ENCODE results near the gene RILPL1. TPM values are rescaled to one million over a fixed set of nuclear protein-coding genes. Genes with fewer than 3 reads are reported as not detected.
"Not testable (repeated sequence)": the region's sequence is repeated elsewhere in the genome, so short reads cannot be mapped to it uniquely, and the experiment has no call there.

The RILPL1 gene
- polyA plus RNA-seq, 1 experiment, result 22.3 TPM

DNA sequence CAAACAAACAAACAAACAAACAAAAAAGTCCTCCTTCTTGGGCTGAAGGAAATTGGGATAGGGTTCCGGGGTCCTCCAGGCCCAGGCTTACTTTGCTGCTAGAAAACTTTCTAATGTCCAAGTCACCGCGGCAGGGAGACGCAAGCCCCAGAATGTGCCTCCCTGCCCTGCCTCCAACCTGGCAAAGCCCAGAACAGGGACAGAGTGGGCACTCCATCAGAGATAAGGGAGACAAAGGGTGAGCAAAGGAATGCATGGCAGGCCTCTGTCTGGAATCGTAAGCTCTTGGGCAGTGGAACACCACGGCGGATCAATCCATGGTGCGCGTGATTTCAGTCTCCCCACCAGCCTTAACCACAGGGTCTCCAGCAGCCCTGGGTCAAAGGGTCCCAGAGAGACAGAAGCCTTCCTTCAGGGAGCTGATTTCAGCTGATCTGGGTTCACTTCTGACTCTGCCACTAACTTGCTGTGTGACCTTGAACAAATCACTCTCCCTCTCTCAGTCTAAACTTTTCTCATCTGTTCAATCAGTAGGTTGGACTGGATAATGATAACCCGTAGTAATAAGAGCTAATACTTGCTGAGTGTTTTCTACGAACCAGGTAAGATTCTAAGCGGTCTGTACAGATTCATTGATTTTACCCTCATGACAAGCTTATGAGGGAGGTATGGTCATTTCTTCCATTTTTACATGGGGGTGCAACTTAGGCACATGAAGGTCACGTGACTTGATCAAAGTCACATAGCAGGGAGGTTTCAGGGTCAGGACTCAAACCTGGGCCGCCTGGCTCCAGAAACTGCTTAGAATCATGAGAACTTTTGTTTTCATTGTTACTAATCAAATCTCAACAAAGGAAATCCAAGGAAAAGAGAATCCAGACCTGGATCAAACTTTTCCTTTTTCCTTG lies 12.7 kb downstream of the RILPL1 start:
- POLR2A ChIA-PET, result no interaction called here
- DNase-seq (ENCODE audit: low read depth), result no peak
- Histone ChIP-seq H3K4me3 (ENCODE audit: low read depth, low read length) (no peak overlapping the region), H3K27me3 (ENCODE audit: control insufficient read depth, insufficient read depth, low read length) (no peaks in the 10 kb centered on the region), H3K36me3 (ENCODE audit: control insufficient read depth, insufficient read depth, low read length) (peaks cover 21% of the 10 kb centered on the region)
- TF ChIP-seq, protein P1, sequence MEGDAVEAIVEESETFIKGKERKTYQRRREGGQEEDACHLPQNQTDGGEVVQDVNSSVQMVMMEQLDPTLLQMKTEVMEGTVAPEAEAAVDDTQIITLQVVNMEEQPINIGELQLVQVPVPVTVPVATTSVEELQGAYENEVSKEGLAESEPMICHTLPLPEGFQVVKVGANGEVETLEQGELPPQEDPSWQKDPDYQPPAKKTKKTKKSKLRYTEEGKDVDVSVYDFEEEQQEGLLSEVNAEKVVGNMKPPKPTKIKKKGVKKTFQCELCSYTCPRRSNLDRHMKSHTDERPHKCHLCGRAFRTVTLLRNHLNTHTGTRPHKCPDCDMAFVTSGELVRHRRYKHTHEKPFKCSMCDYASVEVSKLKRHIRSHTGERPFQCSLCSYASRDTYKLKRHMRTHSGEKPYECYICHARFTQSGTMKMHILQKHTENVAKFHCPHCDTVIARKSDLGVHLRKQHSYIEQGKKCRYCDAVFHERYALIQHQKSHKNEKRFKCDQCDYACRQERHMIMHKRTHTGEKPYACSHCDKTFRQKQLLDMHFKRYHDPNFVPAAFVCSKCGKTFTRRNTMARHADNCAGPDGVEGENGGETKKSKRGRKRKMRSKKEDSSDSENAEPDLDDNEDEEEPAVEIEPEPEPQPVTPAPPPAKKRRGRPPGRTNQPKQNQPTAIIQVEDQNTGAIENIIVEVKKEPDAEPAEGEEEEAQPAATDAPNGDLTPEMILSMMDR (IDR thresholded peaks at IDR 0.05; ENCODE audit: insufficient read depth, low read depth, low read length), result no peak
- CTCF ChIA-PET, result interaction anchor here (0.6 to 1.3 kb wide), 3 partner anchors 12 to 62 kb away, joined by 3 read pairs; partner anchors contain the start of gene RILPL1

DNA sequence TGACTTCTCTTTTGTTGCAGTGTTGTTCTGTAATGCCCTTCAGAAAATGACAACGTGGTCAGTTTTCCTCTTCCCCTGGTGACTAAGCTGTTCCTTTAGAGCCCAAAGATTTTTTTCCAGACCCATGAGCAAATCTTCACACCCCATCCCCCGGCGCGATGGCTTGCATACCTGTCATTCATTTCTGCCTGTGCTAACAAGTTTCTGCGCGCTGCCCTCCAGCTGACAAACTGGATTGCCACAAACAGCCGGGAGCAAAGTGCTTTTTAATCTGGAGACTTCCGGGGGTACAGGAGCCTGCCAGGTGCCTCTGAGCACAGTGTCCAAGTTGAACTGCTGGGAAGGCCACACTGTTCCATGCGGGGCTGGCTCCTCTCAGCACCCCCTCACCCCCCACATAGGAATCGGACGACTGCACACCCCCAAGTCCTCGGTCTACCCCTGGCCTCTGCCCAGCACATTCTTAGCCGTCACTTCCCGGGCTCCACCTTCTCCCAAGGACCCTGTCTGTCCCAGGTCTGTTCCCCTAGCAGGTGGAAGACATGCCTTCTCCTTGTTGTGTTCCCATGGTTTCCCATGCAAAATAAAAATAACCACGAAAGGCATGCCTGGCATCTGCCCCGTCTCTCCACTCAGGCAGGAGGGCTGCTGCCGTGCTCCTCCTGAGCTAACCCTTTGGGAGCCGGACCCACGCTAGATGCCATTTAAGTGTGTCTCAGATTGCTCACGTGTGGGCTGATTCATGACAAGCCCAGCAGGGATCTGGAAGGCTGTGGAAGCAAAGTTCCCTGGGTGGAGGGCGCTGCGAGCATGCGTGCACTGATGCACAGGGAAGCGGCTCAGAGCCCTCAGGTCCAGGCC lies 14.1 kb downstream of the RILPL1 start:
- ChIA-PET CTCF (interaction anchor here (0.9 kb wide), 1 partner anchor 12 kb away, joined by 3 read pairs; no protein-coding TSS in a partner anchor), POLR2A (no interaction called here)
- DNase-seq (ENCODE audit: low read depth), result peak; percentile 52
- TF ChIP-seq, protein P1 (IDR thresholded peaks at IDR 0.05; ENCODE audit: insufficient read depth, low read depth, low read length), result no peak
- Histone ChIP-seq H3K4me3 (ENCODE audit: low read depth, low read length) (no peak overlapping the region), H3K36me3 (ENCODE audit: control insufficient read depth, insufficient read depth, low read length) (peaks cover 21% of the 10 kb centered on the region), H3K27me3 (ENCODE audit: control insufficient read depth, insufficient read depth, low read length) (no peaks in the 10 kb centered on the region)

DNA sequence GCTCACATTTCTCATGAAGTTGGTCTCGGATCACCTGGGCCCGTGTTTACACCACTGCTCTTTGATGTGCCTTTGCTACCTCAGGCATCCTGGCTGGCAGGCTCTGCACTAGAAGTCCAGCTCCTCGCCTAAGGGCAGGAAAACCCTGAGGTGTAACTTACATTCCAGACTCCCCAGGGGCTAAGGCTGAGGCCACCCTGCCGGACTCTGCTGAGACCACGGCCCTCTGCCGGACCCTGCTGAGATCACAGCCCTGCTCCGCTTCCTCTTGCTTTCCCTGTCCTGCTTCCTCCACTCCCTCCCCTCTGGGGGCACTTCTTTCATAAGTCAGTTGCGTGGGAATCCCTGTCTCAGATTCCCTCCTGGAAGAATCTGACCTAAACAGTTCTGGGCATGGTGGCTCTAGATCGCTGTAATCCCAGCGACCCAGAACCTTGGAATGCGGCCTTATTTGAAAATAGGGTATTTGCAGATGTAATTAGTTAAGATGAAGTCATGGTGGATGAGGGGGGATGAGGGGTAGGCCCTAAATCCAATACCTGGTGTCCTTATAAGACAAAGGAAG lies 17.2 kb downstream of the RILPL1 start:
- TF ChIP-seq, protein P1 (IDR thresholded peaks at IDR 0.05; ENCODE audit: insufficient read depth, low read depth, low read length), result no peak
- no peak for DNase-seq (ENCODE audit: low read depth)

DNA sequence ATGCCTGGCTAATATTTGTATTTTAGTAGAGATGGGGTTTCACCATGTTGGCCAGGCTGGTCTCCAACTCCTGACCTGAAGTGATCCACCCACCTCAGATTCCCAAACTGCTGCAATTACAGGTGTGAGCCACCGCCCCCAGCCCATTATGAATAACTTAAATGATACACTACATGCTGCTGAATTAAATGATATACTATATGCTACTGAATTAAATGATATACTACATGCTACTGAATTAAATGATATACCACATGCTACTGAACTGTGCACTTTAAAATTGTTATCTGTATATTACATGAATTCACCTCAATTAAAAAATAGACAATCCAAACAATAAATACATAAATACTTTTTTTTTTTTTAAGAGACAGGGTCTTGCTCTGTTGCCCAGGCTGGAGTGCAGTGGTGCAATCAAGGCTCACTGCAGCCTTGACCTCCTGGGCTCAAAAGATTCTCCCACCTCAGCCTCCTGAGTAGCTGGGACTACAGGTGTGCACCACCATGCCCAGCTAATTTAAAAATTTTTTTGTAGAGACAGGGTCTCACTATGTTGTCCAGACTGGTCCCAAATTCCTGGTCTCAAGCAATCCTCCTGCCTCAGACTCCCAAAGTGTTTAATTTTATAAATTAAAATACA lies 18.8 kb downstream of the RILPL1 start:
- not testable (repeated sequence) for H3K4me3 ChIP-seq (ENCODE audit: low read depth, low read length)
- CTCF ChIA-PET, result interaction anchor here (0.7 to 0.9 kb wide), 2 partner anchors 10 to 33 kb away, joined by 3 read pairs; no protein-coding TSS in a partner anchor

More for the DNA sequence above, 17.2 kb downstream of the RILPL1 start:
- Histone ChIP-seq H3K4me3 (ENCODE audit: low read depth, low read length) (no peak overlapping the region), H3K27me3 (ENCODE audit: control insufficient read depth, insufficient read depth, low read length) (no peaks in the 10 kb centered on the region), H3K36me3 (ENCODE audit: control insufficient read depth, insufficient read depth, low read length) (peaks cover 25% of the 10 kb centered on the region)
- ChIA-PET POLR2A (no interaction called here), CTCF (interaction anchor here (0.6 to 1.4 kb wide), 2 partner anchors 8 to 19 kb away, joined by 3 read pairs; no protein-coding TSS in a partner anchor)

DNA sequence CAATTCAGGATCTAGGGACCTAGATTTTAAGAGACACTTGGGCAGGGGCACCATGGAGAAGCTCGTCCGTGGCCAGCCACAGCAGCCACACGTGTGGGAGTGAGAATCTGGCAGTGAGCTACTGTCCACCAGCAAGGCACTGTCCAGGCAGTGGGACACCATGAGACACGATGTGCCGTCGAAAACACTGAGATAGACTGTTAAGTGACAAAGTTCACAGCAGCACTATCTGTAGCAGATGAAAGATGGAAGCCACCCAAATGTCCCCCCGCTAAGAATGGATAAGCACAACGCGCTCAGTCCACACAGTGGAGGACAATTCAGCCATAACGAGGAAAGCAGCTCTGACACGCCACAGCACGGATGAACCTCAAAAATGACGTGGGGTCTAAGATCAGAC lies 19.7 kb downstream of the RILPL1 start:
- Histone ChIP-seq H3K36me3 (ENCODE audit: control insufficient read depth, insufficient read depth, low read length) (peaks cover 28% of the 10 kb centered on the region), H3K27me3 (ENCODE audit: control insufficient read depth, insufficient read depth, low read length) (no peaks in the 10 kb centered on the region), H3K4me3 (ENCODE audit: low read depth, low read length) (no peak overlapping the region)
- ChIA-PET CTCF (interaction anchor here (0.9 kb wide), 1 partner anchor 9 kb away, joined by 3 read pairs; no protein-coding TSS in a partner anchor), POLR2A (no interaction called here)
- TF ChIP-seq, protein P1 (IDR thresholded peaks at IDR 0.05; ENCODE audit: insufficient read depth, low read depth, low read length), result no peak
- DNase-seq (ENCODE audit: low read depth), result no peak

More for the DNA sequence above, 18.8 kb downstream of the RILPL1 start:
- DNase-seq (ENCODE audit: low read depth); H3K27me3 ChIP-seq (ENCODE audit: control insufficient read depth, insufficient read depth, low read length); POLR2A ChIA-PET: not testable (repeated sequence)
- H3K36me3 ChIP-seq (ENCODE audit: control insufficient read depth, insufficient read depth, low read length), result peaks cover 29% of the 10 kb centered on the region

Measured in BJ (cell line).